Dermis blood vessel endothelial cell (primary cell): Measurements from ENCODE around the gene PXDN. TPM values are rescaled to one million over a fixed set of nuclear protein-coding genes. Genes with fewer than 3 reads are reported as not detected.
A peak's percentile ranks its signal among the peaks of the same experiment; 100 is the strongest.

Experiments
- DNase-seq: peaks from one replicate; pipeline ENCODE4 v3.0.0; 2010
- total RNA-seq: library from RNA; depleted of rRNA; stranded (reverse); fragments of >200 nt; gene quantifications from 2 replicates; pipeline ENCODE4 v1.2.3, GENCODE V29; 2014

PXDN gene
- total RNA-seq, 1 donor from 2014 or later: 563 TPM

- DNase-seq: no peak
These were observed 82.3 kb downstream of the PXDN start for GRCh38 chr2:1661891-1662605.

GRCh38 chr2:1660656-1661640, 83.4 kb downstream of the PXDN start:
- no peak for DNase-seq

GRCh38 chr2:1659951-1660565, 84.3 kb downstream of the PXDN start:
- no peak for DNase-seq

GRCh38 chr2:1658394-1659151, 85.7 kb downstream of the PXDN start:
- no peak for DNase-seq

GRCh38 chr2:1656961-1657841, 87.1 kb downstream of the PXDN start:
- no peak for DNase-seq

- DNase-seq: peak; percentile 27
These were observed 87.9 kb downstream of the PXDN start for GRCh38 chr2:1656326-1656960.

- DNase-seq: no peak
These were observed 88.9 kb downstream of the PXDN start for GRCh38 chr2:1655461-1655860.

GRCh38 chr2:1654696-1655374, 89.5 kb downstream of the PXDN start:
- DNase-seq: peak; percentile 29

- peak; percentile 75 for DNase-seq
These were observed 90.2 kb downstream of the PXDN start for GRCh38 chr2:1653956-1654695.

GRCh38 chr2:1652034-1652790, 92.1 kb downstream of the PXDN start:
- DNase-seq: peak; percentile 72

GRCh38 chr2:1651121-1652033, 92.9 kb downstream of the PXDN start:
- DNase-seq: no peak

GRCh38 chr2:1650085-1650872, 94.0 kb downstream of the PXDN start:
- DNase-seq: no peak

- no peak for DNase-seq
These were observed 94.9 kb downstream of the PXDN start for GRCh38 chr2:1649103-1650084.

- no peak for DNase-seq
These were observed 95.8 kb downstream of the PXDN start for GRCh38 chr2:1648241-1649102.
